Measurements from ENCODE around the gene IBA57.

Gene IBA57

DNA sequence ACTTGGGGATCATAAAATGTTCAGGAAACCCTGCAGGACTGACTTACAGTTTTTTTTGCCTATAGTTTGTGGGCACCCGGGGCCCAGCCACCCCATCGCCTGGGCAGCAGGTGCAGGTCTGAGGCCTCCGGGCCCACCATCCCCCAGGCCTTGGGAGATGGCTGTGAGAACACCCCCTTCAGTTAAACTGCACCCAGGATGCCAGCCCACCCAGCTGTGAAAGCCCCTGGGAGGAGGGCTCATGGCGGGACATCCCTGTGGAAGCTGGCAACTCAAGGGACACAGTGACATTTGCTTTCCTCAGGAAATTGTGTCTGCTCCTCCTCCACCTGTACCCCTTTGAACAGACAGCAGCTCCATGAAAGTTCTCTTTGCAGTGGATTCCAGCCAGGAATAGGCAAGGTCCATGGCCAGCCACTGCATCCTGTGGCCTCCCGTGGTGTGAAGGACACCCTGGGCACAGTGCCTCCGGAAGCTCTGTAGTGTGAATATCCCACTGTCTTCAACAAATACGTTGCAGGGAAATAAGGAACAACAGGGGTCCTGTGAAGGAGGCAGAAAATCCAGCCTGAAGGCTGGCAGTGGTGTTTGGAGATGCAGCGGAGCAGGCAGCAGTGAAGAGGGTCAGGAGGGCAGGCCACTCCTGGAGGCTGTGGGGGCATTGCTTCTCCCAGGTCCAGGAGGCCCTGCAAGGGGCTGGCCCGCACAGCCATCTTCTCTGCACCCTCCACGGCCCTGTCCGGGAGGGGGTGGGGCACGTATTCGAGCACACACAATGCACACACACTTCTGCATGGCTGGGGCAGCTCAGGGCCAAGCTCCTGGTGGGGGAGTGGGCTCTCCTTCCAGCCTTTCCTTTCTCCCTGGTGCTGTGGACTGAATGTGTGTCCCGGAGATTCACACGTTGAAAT lies 40.2 kb downstream of the IBA57 start:
- no peak overlapping the region for H3K27ac ChIP-seq
- no peak overlapping the region for H3K4me3 ChIP-seq
- no peak overlapping the region for H3K9ac ChIP-seq
- no peaks in the 10 kb centered on the region for H4K20me1 ChIP-seq
- H3K36me3 ChIP-seq = no peaks in the 10 kb centered on the region
- H3K4me2 ChIP-seq = 0 out of 2 replicates have a peak overlapping the region, but pooled peaks have one; percentile 4
- no peaks in the 10 kb centered on the region for H3K27me3 ChIP-seq
- TF ChIP-seq Cebpa-rat (IDR thresholded peaks at IDR 0.05) = no peak
- H3K9me3 ChIP-seq = no peaks in the 10 kb centered on the region
- peaks cover 7% of the 10 kb centered on the region for H3K4me1 ChIP-seq

DNA sequence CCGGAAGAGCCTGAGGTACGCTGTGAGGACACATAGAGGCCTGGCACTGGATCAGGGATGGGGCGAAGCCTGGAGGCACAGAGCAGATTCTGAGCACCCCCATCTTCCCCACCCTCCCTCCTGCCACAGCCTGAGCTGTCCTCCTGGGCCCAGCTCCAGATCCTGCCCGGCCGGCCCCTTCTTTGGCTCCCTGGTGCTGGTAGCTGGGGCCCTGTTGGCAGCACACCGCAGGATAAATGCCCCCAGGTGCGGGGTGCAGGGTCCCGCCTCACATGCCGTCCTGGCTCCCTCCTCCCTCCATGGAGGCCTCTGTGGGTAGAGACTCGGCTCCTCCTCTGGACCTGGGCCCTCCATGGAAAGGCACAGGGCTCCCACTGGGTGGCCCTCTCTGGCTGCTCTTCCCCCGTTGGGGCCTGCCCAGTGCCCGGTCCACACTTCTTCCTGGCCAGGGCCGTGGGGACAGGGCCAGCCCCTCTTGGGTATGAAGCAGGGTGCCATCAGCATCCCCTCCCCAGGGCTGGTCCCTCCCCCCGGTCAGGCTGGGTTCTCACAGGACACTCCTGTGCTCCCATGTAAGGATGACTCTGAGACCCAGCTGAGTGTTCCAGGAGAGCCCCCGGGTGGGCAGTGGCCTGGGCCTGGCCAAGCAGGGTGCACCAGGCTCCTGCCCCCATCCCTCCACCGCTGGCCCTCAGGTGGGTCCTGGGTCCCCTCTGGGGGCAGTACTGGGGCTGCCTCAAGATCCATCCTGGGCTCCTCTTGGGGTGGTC lies 41.2 kb downstream of the IBA57 start:
- Histone ChIP-seq H3K4me3 (no peak overlapping the region), H3K36me3 (no peaks in the 10 kb centered on the region), H3K27ac (no peak overlapping the region), H3K4me1 (peaks cover 7% of the 10 kb centered on the region), H3K9me3 (no peaks in the 10 kb centered on the region), H4K20me1 (no peaks in the 10 kb centered on the region), H3K9ac (no peak overlapping the region), H3K27me3 (no peaks in the 10 kb centered on the region), H3K4me2 (no peak overlapping the region)
- no peak for TF ChIP-seq Cebpa-rat (IDR thresholded peaks at IDR 0.05)

DNA sequence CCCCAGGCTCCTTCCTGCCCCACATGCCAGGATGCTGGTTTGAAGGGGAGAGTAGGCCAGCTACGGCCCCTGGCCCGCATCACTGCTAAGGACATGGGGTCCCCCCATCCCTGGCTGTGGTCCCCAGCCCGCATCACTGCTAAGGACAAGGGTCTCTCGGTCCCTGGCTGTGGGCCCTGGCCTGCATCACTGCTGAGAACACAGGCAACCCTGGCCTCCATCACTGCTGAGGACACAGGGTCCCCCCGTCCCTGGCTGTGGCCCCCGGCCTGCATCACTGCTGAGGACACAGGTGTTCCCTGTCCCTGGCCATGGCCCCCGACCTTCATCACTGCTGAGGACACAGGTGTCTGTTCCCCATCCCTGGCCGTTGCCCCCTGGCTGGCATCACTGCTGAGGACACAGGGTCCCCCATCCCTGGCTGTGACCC lies 41.8 kb downstream of the IBA57 start:
- TF ChIP-seq Cebpa-rat (IDR thresholded peaks at IDR 0.05) = no peak
- Histone ChIP-seq H3K9me3 (no peaks in the 10 kb centered on the region), H3K4me3 (no peak overlapping the region), H3K27me3 (no peaks in the 10 kb centered on the region), H3K36me3 (no peaks in the 10 kb centered on the region), H4K20me1 (no peaks in the 10 kb centered on the region), H3K9ac (no peak overlapping the region), H3K4me1 (peaks cover 8% of the 10 kb centered on the region), H3K27ac (no peak overlapping the region), H3K4me2 (no peak overlapping the region)

DNA sequence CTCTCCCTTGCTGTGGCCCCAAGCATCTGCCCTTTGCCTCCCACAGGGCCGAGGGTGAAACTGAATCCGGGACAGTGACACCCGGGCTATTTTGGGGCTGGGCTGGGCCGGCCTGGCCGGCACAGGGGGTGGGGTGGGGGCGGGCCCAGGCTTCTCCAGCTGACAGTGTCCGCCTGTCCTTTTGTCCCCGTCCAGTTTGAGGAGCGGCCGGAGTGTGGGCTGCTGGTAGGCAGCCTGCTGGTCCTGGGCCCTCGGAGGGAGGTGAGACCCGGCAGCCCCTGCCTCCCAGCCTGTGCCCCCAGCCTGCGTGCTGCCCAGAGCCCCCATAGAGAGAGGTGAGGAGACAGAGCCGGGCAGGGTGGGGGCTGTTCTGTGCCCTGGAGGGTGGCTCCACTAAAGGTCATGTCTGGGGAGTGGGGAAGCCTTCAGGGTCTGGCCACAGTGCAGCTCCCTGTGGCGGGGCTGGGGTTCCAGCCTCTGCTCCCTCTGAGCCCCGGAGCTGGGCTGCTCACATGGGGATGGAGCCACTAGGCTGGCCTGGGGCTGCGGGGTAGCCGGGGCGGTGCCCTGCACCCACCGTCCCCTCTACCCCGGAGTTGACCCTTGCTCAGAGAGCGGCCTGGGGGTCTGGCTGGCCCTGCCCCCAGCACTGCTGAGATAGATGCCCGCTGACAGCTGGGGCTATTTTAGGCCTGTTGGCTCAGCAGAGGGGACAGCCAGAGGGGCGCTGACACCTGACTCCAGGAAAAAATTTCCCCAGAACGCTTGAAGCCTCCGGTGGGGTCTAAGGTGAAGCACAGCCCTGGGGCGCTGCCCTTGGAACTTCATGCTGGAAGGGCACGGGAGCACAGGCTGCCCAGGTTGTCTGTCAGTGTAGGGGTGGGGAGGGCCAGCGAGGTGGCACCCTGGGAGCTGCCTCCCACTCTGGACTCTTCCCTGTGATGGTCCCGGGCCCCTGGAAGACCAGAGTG lies 42.5 kb downstream of the IBA57 start, which contains the start of gene OBSCN:
Gene OBSCN (plus strand): TSS at position 194 of the 971 bp plus-strand sequence. CDS start 3,740 bp downstream, outside the sequence.
- H3K27ac ChIP-seq = no peak within 1 kb of the TSS
- no peaks in the 10 kb centered on the region for H3K27me3 ChIP-seq
- H3K4me1 ChIP-seq = peaks cover 11% of the 10 kb centered on the region
- no peak within 1 kb of the TSS for H3K4me2 ChIP-seq
- no peak for TF ChIP-seq Cebpa-rat (IDR thresholded peaks at IDR 0.05)
- no peak within 1 kb of the TSS for H3K9ac ChIP-seq
- H4K20me1 ChIP-seq = no peaks in the 10 kb centered on the region
- H3K9me3 ChIP-seq = no peaks in the 10 kb centered on the region
- H3K36me3 ChIP-seq = no peaks in the 10 kb centered on the region
- H3K4me3 ChIP-seq = no peak within 1 kb of the TSS

GRCh38 chr1:228208831-228209551 lies 43.4 kb downstream of the IBA57 start:
- H3K9me3 ChIP-seq = no peaks in the 10 kb centered on the region

GRCh38 chr1:228209657-228210056 lies 44.1 kb downstream of the IBA57 start:
- Histone ChIP-seq H3K4me2 (no peak overlapping the region), H3K4me1 (peaks cover 20% of the 10 kb centered on the region), H3K4me3 (no peak overlapping the region), H4K20me1 (peaks cover 8% of the 10 kb centered on the region), H3K27me3 (no peaks in the 10 kb centered on the region), H3K9me3 (no peaks in the 10 kb centered on the region), H3K36me3 (no peaks in the 10 kb centered on the region), H3K9ac (no peak overlapping the region), H3K27ac (no peak overlapping the region)
- TF ChIP-seq Cebpa-rat (IDR thresholded peaks at IDR 0.05) = no peak

More at GRCh38 chr1:228208831-228209551, 43.4 kb downstream of the IBA57 start:
- Histone ChIP-seq H3K27me3 (no peaks in the 10 kb centered on the region), H3K4me2 (no peak overlapping the region), H4K20me1 (peaks cover 2% of the 10 kb centered on the region), H3K4me1 (peaks cover 13% of the 10 kb centered on the region), H3K27ac (no peak overlapping the region), H3K36me3 (no peaks in the 10 kb centered on the region), H3K4me3 (no peak overlapping the region), H3K9ac (no peak overlapping the region)
- TF ChIP-seq Cebpa-rat (IDR thresholded peaks at IDR 0.05) = no peak

DNA sequence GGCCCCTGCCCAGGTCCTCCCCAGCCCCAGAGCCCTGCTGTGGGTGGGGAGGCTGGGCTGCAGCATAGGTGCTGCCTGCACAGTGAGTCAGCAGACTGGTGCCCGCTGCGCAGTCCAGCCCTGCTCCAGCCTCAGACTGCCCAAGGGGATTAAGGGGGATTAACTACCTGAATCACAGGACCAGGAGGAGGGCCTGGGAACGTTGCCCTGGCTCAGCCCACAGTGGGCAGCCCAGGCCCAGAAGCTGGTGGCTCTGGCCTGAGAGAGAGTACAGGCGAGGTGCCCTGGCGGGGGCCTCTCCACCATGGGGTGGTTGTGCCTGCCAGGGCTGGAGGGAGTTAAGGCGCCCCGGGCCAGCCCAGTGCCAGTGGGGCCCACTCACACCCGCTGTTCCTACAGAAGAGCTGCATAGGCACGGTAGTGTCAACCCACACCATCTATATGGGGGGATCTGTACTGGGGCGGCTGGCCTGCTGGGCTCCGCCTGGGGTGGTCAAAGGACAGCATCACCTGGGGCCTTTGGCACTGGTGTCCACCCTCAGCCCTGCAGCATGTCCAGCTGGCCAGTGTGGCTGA lies 44.6 kb downstream of the IBA57 start:
- no peaks in the 10 kb centered on the region for H3K9me3 ChIP-seq
- no peaks in the 10 kb centered on the region for H3K36me3 ChIP-seq
- H3K4me2 ChIP-seq = no peak overlapping the region
- H3K4me3 ChIP-seq = no peak overlapping the region
- H3K4me1 ChIP-seq = peaks cover 23% of the 10 kb centered on the region
- no peak overlapping the region for H3K9ac ChIP-seq
- H3K27me3 ChIP-seq = no peaks in the 10 kb centered on the region
- peaks cover 13% of the 10 kb centered on the region for H4K20me1 ChIP-seq
- no peak for TF ChIP-seq Cebpa-rat (IDR thresholded peaks at IDR 0.05)
- no peak overlapping the region for H3K27ac ChIP-seq

GRCh38 chr1:228210712-228211530 lies 45.3 kb downstream of the IBA57 start:
- Histone ChIP-seq H3K9ac (no peak overlapping the region), H3K27me3 (no peaks in the 10 kb centered on the region)
- TF ChIP-seq Cebpa-rat (IDR thresholded peaks at IDR 0.05) = no peak

More at GRCh38 chr1:228210712-228211530, 45.3 kb downstream of the IBA57 start:
- Histone ChIP-seq H3K9me3 (no peaks in the 10 kb centered on the region), H3K4me1 (peaks cover 17% of the 10 kb centered on the region), H3K27ac (no peak overlapping the region), H3K4me3 (no peak overlapping the region), H4K20me1 (peaks cover 21% of the 10 kb centered on the region), H3K4me2 (no peak overlapping the region), H3K36me3 (peaks cover 5% of the 10 kb centered on the region; the same call in 1 of the 2 replicates)
